ENCODE data around the gene SUSD3. TPM values are rescaled to one million over a fixed set of nuclear protein-coding genes. Genes with fewer than 3 reads are reported as not detected.

Gene SUSD3
- total RNA-seq, 1 donor from 2014 or later, result not detected

DNA sequence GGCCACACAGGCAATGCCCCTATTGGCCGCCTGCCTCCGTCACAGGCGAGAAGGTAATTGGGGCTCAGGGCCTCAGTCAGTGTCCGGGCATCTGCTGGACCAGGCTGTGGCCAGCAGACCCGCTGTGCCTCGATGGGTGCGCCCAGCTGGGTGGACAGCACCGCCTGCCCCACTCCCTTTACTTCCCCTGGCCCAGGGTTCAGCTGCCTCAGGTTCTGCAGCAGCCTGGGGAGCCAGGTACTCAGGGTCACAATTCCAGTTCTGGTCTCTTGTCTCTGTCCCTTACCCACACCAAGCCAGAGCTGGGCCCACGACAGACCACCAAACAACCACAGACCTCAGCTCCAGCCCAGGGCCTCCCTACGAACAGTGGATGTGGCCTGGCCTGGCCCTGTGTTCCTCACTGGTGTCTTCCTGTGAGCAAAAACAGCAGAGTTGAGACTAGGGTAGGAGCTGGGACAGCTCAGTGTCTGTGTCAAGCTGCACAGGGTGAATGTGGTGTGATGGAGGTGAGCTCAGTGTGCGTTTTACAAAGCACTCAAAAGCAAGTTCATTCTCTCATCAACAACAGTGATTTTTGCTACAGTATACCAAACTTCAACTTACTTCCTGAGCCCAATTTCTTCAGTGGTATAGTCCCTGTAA is 33.4 kb upstream of the SUSD3 start:
- no peak overlapping the region for H3K27ac Mint-ChIP-seq (ENCODE audit: unreplicated experiment)
- H3K36me3 Mint-ChIP-seq (ENCODE audit: low read depth), result no peaks in the 10 kb centered on the region
- no peaks in the 10 kb centered on the region for H3K27me3 Mint-ChIP-seq (ENCODE audit: low read depth)
- no peaks in the 10 kb centered on the region for H3K9me3 Mint-ChIP-seq
- H3K4me3 Mint-ChIP-seq, result no peak overlapping the region
- H3K4me1 Mint-ChIP-seq, result no peaks in the 10 kb centered on the region
- TF ChIP-seq, protein P1, sequence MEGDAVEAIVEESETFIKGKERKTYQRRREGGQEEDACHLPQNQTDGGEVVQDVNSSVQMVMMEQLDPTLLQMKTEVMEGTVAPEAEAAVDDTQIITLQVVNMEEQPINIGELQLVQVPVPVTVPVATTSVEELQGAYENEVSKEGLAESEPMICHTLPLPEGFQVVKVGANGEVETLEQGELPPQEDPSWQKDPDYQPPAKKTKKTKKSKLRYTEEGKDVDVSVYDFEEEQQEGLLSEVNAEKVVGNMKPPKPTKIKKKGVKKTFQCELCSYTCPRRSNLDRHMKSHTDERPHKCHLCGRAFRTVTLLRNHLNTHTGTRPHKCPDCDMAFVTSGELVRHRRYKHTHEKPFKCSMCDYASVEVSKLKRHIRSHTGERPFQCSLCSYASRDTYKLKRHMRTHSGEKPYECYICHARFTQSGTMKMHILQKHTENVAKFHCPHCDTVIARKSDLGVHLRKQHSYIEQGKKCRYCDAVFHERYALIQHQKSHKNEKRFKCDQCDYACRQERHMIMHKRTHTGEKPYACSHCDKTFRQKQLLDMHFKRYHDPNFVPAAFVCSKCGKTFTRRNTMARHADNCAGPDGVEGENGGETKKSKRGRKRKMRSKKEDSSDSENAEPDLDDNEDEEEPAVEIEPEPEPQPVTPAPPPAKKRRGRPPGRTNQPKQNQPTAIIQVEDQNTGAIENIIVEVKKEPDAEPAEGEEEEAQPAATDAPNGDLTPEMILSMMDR (conservative IDR thresholded peaks at IDR 0.05), result no peak
- no peak for DNase-seq (ENCODE audit: low read depth, low spot score)

DNA sequence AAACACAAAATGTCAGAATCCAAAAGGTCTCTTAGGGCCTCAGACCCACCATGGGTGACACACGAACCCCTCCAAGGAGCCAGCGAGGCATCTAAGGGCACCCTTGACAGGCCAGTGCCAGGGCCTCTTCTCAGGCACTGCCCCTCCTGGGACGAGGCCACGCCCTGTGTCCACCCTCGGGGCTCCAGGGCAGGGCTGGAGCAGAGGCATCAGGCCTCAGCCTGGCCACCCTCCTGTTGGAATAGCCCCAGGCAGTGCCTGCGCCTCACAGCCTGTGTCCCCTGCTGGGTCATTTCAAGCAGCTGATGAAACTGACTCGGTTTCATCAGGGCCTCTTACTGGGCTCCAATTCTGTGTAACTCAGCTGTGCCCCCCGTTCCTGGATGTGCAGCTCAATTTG is 32.8 kb upstream of the SUSD3 start:
- no peaks in the 10 kb centered on the region for H3K4me1 Mint-ChIP-seq
- TF ChIP-seq, protein P1 (conservative IDR thresholded peaks at IDR 0.05), result no peak
- no peak overlapping the region for H3K27ac Mint-ChIP-seq (ENCODE audit: unreplicated experiment)
- DNase-seq (ENCODE audit: low read depth, low spot score), result no peak
- H3K27me3 Mint-ChIP-seq (ENCODE audit: low read depth), result peaks cover 2% of the 10 kb centered on the region
- peaks cover under 1% of the 10 kb centered on the region for H3K9me3 Mint-ChIP-seq
- peaks cover 1% of the 10 kb centered on the region for H3K36me3 Mint-ChIP-seq (ENCODE audit: low read depth)
- H3K4me3 Mint-ChIP-seq, result no peak overlapping the region

DNA sequence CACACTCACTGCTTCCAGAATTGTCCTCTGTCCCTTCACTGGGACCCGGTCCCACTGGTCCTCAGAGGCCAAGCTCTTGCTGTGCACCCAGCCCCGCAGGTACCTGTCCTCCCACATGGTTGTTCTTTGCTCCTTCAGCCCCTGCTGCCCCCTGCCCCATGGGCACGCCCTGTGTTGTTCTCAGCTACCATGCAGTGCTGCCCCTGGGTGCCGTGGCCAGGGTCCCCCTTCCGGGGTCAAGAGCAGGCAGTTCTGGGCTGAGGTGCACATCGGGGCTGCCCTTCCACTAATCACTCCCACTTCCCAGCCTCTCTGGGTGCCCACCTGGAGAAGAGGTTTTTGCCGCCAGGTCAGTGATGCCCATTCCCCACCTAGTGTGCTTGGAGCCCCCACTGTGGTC is 31.9 kb upstream of the SUSD3 start:
- Mint-ChIP-seq H3K27ac (ENCODE audit: unreplicated experiment) (no peak overlapping the region), H3K36me3 (ENCODE audit: low read depth) (peaks cover 3% of the 10 kb centered on the region), H3K9me3 (peaks cover 3% of the 10 kb centered on the region), H3K27me3 (ENCODE audit: low read depth) (peaks cover 5% of the 10 kb centered on the region), H3K4me1 (no peaks in the 10 kb centered on the region), H3K4me3 (no peak overlapping the region)
- DNase-seq (ENCODE audit: low read depth, low spot score), result no peak
- TF ChIP-seq, protein P1 (conservative IDR thresholded peaks at IDR 0.05), result no peak

DNA sequence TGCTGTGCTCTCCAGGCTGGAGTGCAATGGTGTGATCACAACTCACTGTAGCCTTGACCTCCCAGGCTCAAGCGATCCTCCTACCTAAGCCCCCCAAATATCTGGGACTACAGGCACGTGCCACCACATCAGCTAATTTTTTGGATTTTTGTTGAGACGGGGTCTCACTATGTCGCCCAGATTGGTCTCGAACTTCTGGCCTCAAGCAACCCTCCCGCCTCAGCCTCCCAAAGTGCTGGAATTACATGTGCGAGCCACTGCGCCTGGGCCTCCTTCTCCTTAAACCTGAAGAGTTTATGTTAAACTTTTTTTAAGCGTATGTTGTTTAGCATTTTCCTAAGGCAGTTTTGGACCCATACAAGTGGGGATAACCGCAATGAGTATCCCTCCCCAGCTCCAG is 30.8 kb upstream of the SUSD3 start:
- peaks cover 3% of the 10 kb centered on the region for H3K9me3 Mint-ChIP-seq
- DNase-seq (ENCODE audit: low read depth, low spot score), result no peak
- H3K27me3 Mint-ChIP-seq (ENCODE audit: low read depth), result peaks cover 5% of the 10 kb centered on the region
- no peak overlapping the region for H3K27ac Mint-ChIP-seq (ENCODE audit: unreplicated experiment)
- no peaks in the 10 kb centered on the region for H3K4me1 Mint-ChIP-seq
- no peak overlapping the region for H3K4me3 Mint-ChIP-seq
- peaks cover 3% of the 10 kb centered on the region for H3K36me3 Mint-ChIP-seq (ENCODE audit: low read depth)
- TF ChIP-seq, protein P1 (conservative IDR thresholded peaks at IDR 0.05), result no peak

DNA sequence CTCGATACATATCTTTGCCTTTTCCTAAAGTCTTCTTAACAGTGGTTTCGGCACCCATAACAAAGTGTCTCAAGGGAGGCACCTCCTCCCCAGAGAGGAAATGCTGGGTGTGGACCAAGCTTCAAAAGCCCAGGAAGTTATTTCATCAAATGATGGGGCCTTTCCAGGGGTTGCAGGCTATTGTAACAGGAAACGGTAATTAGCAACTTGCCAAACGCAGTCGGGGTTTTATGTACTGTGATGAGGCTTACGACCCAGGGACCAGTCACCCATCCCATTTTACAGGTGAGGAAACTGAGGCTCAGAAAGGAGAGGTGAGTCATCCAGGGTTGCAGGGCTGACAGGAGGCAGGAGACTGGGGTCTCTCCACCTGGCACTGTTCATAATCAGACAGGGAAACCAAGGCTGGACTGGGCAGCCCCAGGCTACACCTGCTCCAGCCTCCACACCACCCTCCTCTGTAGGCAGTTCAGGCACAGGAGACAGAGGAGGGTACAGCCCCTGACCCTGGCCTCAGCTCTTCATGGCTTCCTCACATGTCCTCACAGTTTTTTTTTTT is 30.0 kb upstream of the SUSD3 start:
- H3K27ac Mint-ChIP-seq (ENCODE audit: unreplicated experiment), result no peak overlapping the region
- no peak for DNase-seq (ENCODE audit: low read depth, low spot score)
- H3K27me3 Mint-ChIP-seq (ENCODE audit: low read depth), result peaks cover 5% of the 10 kb centered on the region
- TF ChIP-seq, protein P1 (conservative IDR thresholded peaks at IDR 0.05), result no peak
- peaks cover 3% of the 10 kb centered on the region for H3K9me3 Mint-ChIP-seq
- no peaks in the 10 kb centered on the region for H3K4me1 Mint-ChIP-seq
- no peak overlapping the region for H3K4me3 Mint-ChIP-seq
- peaks cover 3% of the 10 kb centered on the region for H3K36me3 Mint-ChIP-seq (ENCODE audit: low read depth)

All from neural crest cell (in vitro differentiated cells).